Bronchial epithelial cell (primary cell): ENCODE results near the gene RAPGEF4. TPM values are rescaled to one million over a fixed set of nuclear protein-coding genes. Genes with fewer than 3 reads are reported as not detected.
A peak's percentile ranks its signal among the peaks of the same experiment; 100 is the strongest.

Experiments
- DNase-seq: peaks from one replicate; pipeline ENCODE4 v3.0.0-alpha.2; 2010; ENCODE audit warnings: low read depth
- FAIRE-seq: peaks from 2 replicates; lab custom pipeline; 2011; peaks lifted over from hg19 to GRCh38; lab: Jason Lieb, UNC
- H3K27me3 ChIP-seq: 2 replicates; pipeline ENCODE4 v1.5.1; 2011; ENCODE audit warnings: low read length; ENCODE audit not compliant: control insufficient read depth, insufficient read depth
- H3K36me3 ChIP-seq: 2 replicates; pipeline ENCODE4 v1.5.1; 2011; ENCODE audit warnings: low read length; ENCODE audit not compliant: control insufficient read depth, insufficient read depth
- H3K4me3 ChIP-seq: 2 replicates; pipeline ENCODE4 v1.5.1; 2011; ENCODE audit warnings: mild to moderate bottlenecking, low read depth, low read length, control low read depth
- CTCF ChIP-seq: IDR thresholded peaks from 2 replicates; pipeline ENCODE4 v1.5.1; 2011; ENCODE audit warnings: mild to moderate bottlenecking, moderate library complexity, low read length, control low read depth, inconsistent platforms; ENCODE audit not compliant: insufficient read depth, severe bottlenecking
- total RNA-seq: library from RNA; depleted of rRNA; stranded (reverse); fragments of >200 nt; gene quantifications from 2 replicates; pipeline ENCODE4 v1.2.1, GENCODE V29; 2014

RAPGEF4 gene
- total RNA-seq, 1 donor from 2014 or later, result 0.26 TPM

DNA sequence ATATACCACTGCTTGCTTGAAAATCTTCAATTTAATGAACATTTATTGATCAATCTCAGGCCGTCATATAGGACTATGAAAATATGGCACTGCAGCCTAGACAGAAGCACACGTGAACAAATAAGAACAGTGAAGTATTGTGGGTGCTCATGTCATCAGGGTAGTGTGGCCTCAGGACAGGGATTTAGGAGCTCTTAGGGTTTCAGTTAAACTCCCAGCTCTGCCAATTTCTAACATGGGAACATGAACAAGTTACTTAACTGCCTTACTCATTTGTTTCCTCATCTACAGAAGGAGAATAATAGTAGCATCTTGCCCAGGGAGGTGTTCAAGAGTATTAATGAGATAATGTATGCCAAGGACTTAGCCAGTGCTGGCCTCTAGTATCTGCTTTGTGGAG lies 194.0 kb downstream of the RAPGEF4 start:
- no peak for TF ChIP-seq CTCF
- DNase-seq, result no peak

DNA sequence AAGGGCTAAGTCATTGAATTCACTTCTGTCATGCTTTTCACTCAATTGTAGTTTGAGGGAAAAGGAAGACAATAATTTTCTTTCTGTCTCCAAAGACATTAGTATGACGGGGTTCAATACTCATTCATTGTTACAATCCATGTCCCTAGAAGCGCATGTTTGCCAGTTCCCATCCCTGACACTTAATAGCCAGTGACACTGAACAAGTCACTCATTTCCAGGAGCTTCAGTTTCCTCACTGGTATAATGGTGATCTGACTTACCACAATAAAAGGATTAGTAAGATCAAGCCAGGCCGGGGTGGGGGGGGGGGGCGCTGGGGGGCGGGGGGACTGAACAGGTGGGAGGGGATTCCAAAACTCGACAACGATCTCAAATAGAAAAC lies 195.2 kb downstream of the RAPGEF4 start:
- no peak for TF ChIP-seq CTCF
- FAIRE-seq (no peak), DNase-seq (no peak)
- no peaks in the 10 kb centered on the region for H3K36me3 ChIP-seq
- no peak overlapping the region for H3K4me3 ChIP-seq
- H3K27me3 ChIP-seq, result no peaks in the 10 kb centered on the region

More for the DNA sequence above, 194.0 kb downstream of the RAPGEF4 start:
- FAIRE-seq, result peak; percentile 62
- Histone ChIP-seq H3K4me3 (no peak overlapping the region), H3K27me3 (no peaks in the 10 kb centered on the region), H3K36me3 (no peaks in the 10 kb centered on the region)

- FAIRE-seq (peak; percentile 64), DNase-seq (peak; percentile 55)
- Histone ChIP-seq H3K27me3 (no peaks in the 10 kb centered on the region), H3K36me3 (no peaks in the 10 kb centered on the region), H3K4me3 (no peak overlapping the region)
- no peak for TF ChIP-seq CTCF
Measured at GRCh38 chr2:172931256-172931894, 195.7 kb downstream of the RAPGEF4 start.

DNA sequence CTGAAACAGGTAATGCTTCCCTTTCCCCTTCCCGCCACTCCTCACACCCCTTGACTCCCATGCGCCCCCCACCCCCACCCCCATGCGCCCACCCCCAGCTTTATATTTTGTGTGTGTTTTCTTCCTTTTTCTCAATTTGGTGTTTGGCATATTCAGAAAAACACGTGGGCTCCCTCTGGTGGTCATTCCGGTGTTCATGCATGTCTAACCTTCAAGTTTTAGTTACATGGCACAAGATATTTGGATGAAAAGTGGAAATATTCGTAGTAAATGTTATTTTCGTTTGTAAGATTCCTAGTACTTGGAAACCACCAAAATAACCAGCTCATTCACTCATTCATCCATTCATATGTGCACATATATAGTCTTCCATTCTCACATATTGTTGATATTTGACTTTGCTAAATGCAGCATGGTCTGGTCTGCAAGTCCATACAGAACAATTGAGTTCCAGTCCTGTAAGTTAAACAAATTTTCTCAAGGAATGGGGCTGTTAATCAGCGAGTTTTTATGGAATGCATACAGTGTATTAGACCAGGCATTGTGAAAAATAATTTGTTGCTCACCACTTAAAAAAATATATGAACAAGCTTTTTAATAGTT lies 196.4 kb downstream of the RAPGEF4 start:
- H3K27me3 ChIP-seq, result no peaks in the 10 kb centered on the region
- FAIRE-seq (no peak), DNase-seq (peak; percentile 55)
- H3K36me3 ChIP-seq, result no peaks in the 10 kb centered on the region
- peak; percentile 58 for TF ChIP-seq CTCF
- no peak overlapping the region for H3K4me3 ChIP-seq

DNA sequence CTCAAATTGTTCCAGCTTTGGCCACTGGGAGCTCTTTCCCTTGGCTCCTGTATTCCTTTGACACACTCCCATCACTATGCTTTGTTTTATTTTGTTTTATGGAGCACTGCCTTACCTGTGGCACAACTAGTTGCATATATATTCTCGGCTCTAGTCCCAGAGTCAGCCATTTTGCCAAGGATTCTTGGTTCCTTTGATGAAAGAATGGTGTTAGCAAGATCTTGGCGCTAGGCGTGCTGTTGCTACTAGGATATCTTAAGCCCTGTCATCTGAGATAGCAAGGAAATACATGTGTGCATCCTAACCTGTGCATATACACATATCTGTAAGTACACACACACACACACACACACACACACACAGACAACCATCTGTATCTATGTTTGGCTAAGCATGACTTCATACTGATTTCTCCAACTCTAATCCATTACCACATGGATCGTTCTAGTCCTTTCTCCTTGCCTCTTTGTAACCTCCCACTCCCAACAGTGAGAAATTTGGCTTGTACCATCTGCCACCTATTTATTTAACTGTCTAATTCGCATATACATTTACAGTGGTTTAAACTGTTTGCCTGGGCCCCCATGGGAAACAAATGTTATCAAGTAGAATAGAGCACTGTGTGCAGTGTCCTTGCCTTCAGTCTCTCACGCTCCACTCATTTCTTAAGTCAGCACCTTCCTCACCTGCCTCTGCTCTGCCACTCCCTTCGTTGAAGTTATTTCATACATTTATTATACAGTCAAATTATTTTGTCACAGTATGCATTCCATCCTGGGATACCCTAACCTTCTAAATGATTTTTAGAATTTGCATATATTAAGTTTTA lies 202.5 kb downstream of the RAPGEF4 start:
- no peak for FAIRE-seq
- no peak overlapping the region for H3K4me3 ChIP-seq
- TF ChIP-seq CTCF, result no peak

More for the DNA sequence above, 202.5 kb downstream of the RAPGEF4 start:
- H3K27me3 ChIP-seq, result no peaks in the 10 kb centered on the region
- H3K36me3 ChIP-seq, result no peaks in the 10 kb centered on the region
- no peak for DNase-seq
